ENCODE measurements around the gene POMT1.
"Not testable (repeated sequence)": the region's sequence is repeated elsewhere in the genome, so short reads cannot be mapped to it uniquely, and the experiment has no call there.

Gene POMT1

GRCh38 chr9:131525643-131526565, 23.2 kb downstream of the POMT1 start:
- DNase-seq = no peak

- no peak for DNase-seq
Observed at GRCh38 chr9:131528186-131528585, 25.5 kb downstream of the POMT1 start.

GRCh38 chr9:131528886-131529505, 26.3 kb downstream of the POMT1 start:
- no peak for DNase-seq

- no peak for DNase-seq
Observed at GRCh38 chr9:131529597-131530545, 27.2 kb downstream of the POMT1 start.

- no peak for DNase-seq
Observed at GRCh38 chr9:131530546-131530919, 27.8 kb downstream of the POMT1 start.

- peak; percentile 28 for DNase-seq
Observed at GRCh38 chr9:131530920-131531832, 28.5 kb downstream of the POMT1 start, which contains the start of gene UCK1. TSS of gene UCK1 (minus strand) at chr9:131531263. CDS start at chr9:131531174, 89 bp downstream.

- DNase-seq = no peak
Observed at GRCh38 chr9:131534721-131535237, 32.1 kb downstream of the POMT1 start.

- no peak for DNase-seq
Observed at GRCh38 chr9:131537946-131538345, 35.2 kb downstream of the POMT1 start.

- no peak for DNase-seq
Observed at GRCh38 chr9:131539223-131539923, 36.7 kb downstream of the POMT1 start.

GRCh38 chr9:131543141-131543540, 40.4 kb downstream of the POMT1 start:
- DNase-seq = no peak

GRCh38 chr9:131545003-131545785, 42.5 kb downstream of the POMT1 start, which contains the start of gene PRRT1B:
TSS of gene PRRT1B (plus strand) at chr9:131545523. CDS start at chr9:131545616, 93 bp downstream.
- DNase-seq = no peak

- DNase-seq = no peak
Observed at GRCh38 chr9:131545786-131546335, 43.1 kb downstream of the POMT1 start.

GRCh38 chr9:131546336-131547084, 43.8 kb downstream of the POMT1 start:
- no peak for DNase-seq

- not testable (repeated sequence) for DNase-seq
Observed at GRCh38 chr9:131549186-131549585, 46.5 kb downstream of the POMT1 start.

GRCh38 chr9:131550465-131550864, 47.7 kb downstream of the POMT1 start:
- DNase-seq = not testable (repeated sequence)

GRCh38 chr9:131552030-131552429, 49.3 kb downstream of the POMT1 start:
- no peak for DNase-seq

- no peak for DNase-seq
Observed at GRCh38 chr9:131554087-131554842, 51.5 kb downstream of the POMT1 start.

- no peak for DNase-seq
Observed at GRCh38 chr9:131554843-131555351, 52.2 kb downstream of the POMT1 start.
